Mammary epithelial cell (primary cell): ENCODE results near the gene UNCX.

ENCODE experiments used
- EZH2 ChIP-seq: IDR thresholded peaks from 2 replicates; pipeline ENCODE4 v1.6.1; 2012; ENCODE audit warnings: low read length, inconsistent platforms, borderline replicate concordance
- TF ChIP-seq, protein P1 (sequence below), 2 donors: IDR thresholded peaks in 1 of 2; conservative IDR thresholded peaks in 1 of 2; 2 replicates each; pipeline ENCODE4 v1.5.1; 2011 to 2012; ENCODE audit warnings: inconsistent platforms in 2 of 2, low read length in 2 of 2, mild to moderate bottlenecking in 2 of 2, control low read depth in 1 of 2, low read depth in 1 of 2; ENCODE audit not compliant: insufficient read depth in 1 of 2; ENCODE audit errors: extremely low read depth in 1 of 2

DNA sequence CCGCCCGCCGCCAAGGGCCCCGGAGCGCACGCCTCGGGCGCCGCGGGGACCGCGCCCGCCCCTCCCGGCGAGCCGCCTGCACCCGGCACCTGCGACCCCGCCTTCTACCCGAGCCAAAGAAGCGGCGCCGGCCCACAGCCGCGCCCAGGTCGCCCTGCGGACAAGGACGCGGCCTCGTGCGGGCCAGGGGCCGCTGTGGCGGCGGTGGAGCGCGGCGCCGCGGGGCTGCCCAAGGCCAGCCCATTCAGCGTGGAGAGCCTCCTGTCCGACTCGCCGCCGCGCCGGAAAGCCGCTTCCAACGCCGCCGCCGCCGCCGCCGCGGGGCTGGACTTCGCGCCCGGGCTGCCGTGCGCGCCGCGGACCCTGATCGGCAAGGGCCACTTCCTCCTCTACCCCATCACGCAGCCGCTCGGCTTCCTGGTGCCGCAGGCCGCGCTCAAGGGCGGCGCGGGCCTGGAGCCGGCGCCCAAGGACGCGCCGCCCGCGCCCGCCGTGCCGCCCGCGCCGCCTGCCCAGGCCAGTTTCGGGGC, 3.5 kb downstream of the UNCX start:
- TF ChIP-seq, protein P1, sequence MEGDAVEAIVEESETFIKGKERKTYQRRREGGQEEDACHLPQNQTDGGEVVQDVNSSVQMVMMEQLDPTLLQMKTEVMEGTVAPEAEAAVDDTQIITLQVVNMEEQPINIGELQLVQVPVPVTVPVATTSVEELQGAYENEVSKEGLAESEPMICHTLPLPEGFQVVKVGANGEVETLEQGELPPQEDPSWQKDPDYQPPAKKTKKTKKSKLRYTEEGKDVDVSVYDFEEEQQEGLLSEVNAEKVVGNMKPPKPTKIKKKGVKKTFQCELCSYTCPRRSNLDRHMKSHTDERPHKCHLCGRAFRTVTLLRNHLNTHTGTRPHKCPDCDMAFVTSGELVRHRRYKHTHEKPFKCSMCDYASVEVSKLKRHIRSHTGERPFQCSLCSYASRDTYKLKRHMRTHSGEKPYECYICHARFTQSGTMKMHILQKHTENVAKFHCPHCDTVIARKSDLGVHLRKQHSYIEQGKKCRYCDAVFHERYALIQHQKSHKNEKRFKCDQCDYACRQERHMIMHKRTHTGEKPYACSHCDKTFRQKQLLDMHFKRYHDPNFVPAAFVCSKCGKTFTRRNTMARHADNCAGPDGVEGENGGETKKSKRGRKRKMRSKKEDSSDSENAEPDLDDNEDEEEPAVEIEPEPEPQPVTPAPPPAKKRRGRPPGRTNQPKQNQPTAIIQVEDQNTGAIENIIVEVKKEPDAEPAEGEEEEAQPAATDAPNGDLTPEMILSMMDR (conservative IDR thresholded peaks at IDR 0.05 in 1 of 2, IDR thresholded peaks at IDR 0.05 in 1 of 2; ENCODE audit: extremely low read depth in 1 of 2, insufficient read depth in 1 of 2, low read depth in 1 of 2, low read length in 2 of 2) = no peak
- TF ChIP-seq EZH2 = no peak
